NCI-H748 (cell line): Measurements from ENCODE around the gene IL17C.

Experiments used
- DNase-seq: peaks from one replicate; lab custom pipeline; 2025; ENCODE audit not compliant: unreplicated experiment; lab: John Stamatoyannopoulos, UW

IL17C gene

GRCh38 chr16:88681709-88682451 lies 43.5 kb downstream of the IL17C start:
- no peak for DNase-seq

- DNase-seq: no peak
Observed at GRCh38 chr16:88684569-88685155, 46.3 kb downstream of the IL17C start.

DNA sequence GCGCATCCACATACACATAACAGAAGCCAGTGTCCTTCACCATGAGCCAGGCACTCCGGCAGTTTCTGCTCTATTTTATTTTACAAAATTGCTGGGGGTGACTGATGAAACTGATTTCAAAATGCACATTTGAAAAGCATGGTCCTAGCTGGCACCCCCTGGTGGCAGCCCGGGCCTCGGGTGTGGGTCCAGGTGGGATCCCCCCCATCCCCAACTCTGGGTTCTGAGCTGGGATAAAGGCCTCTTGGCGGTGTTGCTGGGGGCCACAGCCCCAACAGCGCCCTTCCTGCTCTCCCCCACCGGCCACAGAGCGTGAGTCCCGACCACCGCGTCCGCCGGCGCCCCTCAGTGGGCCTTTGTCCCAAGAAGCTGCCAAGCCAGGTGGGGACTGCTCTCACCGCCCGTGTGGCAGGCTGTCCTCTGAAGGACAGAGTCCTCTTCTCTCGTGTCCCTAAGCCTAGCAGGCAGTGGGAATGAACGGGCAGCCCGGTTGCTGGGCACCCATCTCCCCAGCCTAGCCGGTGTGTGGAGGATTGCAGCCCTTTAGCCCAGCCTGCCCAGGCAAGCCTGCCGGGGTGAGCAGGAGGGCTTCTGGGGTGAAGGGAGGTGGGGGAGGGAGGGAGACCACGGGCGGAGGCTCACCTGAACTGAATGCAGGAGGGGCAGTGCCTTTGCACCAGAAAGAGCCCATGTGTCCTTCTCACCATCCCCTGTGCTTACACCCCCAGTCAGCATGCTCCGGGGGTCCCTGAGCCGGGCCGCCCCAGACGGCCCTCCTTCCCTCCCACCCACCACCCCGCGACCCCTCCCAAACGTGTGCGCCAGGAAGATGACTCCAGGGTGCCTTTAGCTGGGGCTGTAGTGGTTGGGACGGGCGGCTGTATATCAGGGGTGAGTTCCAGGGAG lies 47.0 kb downstream of the IL17C start:
- DNase-seq: peak; percentile 14

- peak; percentile 74 for DNase-seq
Observed at GRCh38 chr16:88686062-88686438, 47.7 kb downstream of the IL17C start.

DNA sequence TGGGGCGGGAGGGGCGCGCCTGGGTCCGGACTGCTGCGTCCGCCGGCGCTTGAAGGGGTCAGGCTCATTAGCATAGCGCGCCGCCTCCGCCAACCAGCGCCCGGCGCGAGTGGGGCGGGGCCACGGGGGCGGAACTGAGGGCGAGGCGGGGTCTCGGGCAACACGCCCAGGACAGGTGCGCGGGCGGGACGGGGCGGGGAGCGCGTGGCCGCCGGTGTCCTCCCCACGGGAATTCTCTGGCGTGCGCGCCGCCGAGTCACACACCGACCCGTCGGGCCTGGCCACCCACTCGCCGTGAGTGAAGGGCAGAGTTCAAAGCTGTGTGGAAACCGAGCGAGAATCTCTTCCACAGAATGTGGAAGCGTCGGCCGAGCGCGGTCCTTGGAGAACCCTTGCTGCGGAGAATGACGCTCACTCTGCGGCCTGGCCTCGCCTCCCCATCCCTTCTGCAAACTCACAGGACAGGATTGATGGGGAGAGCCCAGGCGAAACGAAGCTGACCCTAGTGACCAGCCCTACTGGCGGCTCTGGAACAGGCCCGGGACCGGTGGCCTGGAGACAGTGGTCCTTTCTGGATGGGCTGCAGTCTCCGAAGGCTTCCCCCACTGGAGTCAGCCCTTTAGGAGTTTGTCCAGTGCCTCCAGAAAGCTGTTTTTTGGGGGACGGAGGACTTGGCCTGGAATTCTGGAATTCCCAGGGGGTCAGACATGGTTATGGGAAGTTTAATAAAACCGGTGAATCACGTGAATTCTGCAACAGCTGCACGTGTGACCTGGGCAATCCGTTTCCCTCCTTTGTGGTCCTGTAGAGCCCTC lies 48.3 kb downstream of the IL17C start, which contains the start of gene SNAI3:
Gene SNAI3, minus strand, starts transcription at position 69 of the 815 bp plus-strand sequence. CDS start 101 bp downstream, outside the sequence.
- peak; percentile 80 for DNase-seq

- no peak for DNase-seq
Observed at GRCh38 chr16:88687254-88687576, 48.8 kb downstream of the IL17C start.

GRCh38 chr16:88687676-88688012 lies 49.3 kb downstream of the IL17C start:
- no peak for DNase-seq

- peak; percentile 30 for DNase-seq
Observed at GRCh38 chr16:88688013-88688778, 49.8 kb downstream of the IL17C start.
